Fibroblast of lung (primary cell): ENCODE data around the gene JMJD1C.

Source experiments
- CTCF ChIP-seq, 2 donors: IDR thresholded peaks in 1 of 2; conservative IDR thresholded peaks in 1 of 2; 1 replicate in 1 of 2; 2 replicates in 1 of 2; pipeline ENCODE4 v1.5.1; 2011 to 2012; ENCODE audit warnings: low read length in 2 of 2, control low read depth in 1 of 2, inconsistent platforms in 1 of 2, low read depth in 1 of 2, mild to moderate bottlenecking in 1 of 2
- EZH2 ChIP-seq: IDR thresholded peaks from 2 replicates; pipeline ENCODE4 v1.5.1; 2012; ENCODE audit warnings: low read length, control low read depth, mild to moderate bottlenecking; ENCODE audit errors: missing control alignments

- TF ChIP-seq EZH2, result no peak
- TF ChIP-seq CTCF (conservative IDR thresholded peaks at IDR 0.05 in 1 of 2, IDR thresholded peaks at IDR 0.05 in 1 of 2; ENCODE audit: low read depth in 1 of 2, low read length in 2 of 2), result no peak
These were observed 199.1 kb downstream of the JMJD1C start for GRCh38 chr10:63266391-63267316.
